Measurements from ENCODE around the gene SLC25A40. TPM values are rescaled to one million over a fixed set of nuclear protein-coding genes. Genes with fewer than 3 reads are reported as not detected.

The SLC25A40 gene
- total RNA-seq, 1 donor from 2014 or later = 4.0 TPM

GRCh38 chr7:87785368-87785995, 90.7 kb downstream of the SLC25A40 start:
- H3K4me3 ChIP-seq = no peak overlapping the region
- TF ChIP-seq CTCF (IDR thresholded peaks at IDR 0.05) = no peak
- intact Hi-C loops (cut with DNase I) = no loop called here

GRCh38 chr7:87784424-87784823, 91.7 kb downstream of the SLC25A40 start:
- Histone ChIP-seq H3K4me1 (no peaks in the 10 kb centered on the region), H3K4me3 (no peak overlapping the region), H3K36me3 (no peaks in the 10 kb centered on the region), H3K27me3 (no peaks in the 10 kb centered on the region), H3K27ac (no peak overlapping the region), H3K9me3 (no peaks in the 10 kb centered on the region)
- intact Hi-C loops (cut with DNase I) = no loop called here
- no peak for DNase-seq (ENCODE audit: low spot score in 2 of 2)
- TF ChIP-seq CTCF (IDR thresholded peaks at IDR 0.05) = no peak

More at GRCh38 chr7:87785368-87785995, 90.7 kb downstream of the SLC25A40 start:
- H3K9me3 ChIP-seq = no peaks in the 10 kb centered on the region
- DNase-seq (ENCODE audit: low spot score in 2 of 2) = no peak
- H3K36me3 ChIP-seq = no peaks in the 10 kb centered on the region
- no peaks in the 10 kb centered on the region for H3K27me3 ChIP-seq
- no peak overlapping the region for H3K27ac ChIP-seq
- no peaks in the 10 kb centered on the region for H3K4me1 ChIP-seq

Other genes with a start within 250 kb of the SLC25A40 start
- 0.53 TPM for gene RUNDC3B, start 248.0 kb downstream of the SLC25A40 start, total RNA-seq
- gene DBF4, start 133 bp upstream of the SLC25A40 start, total RNA-seq = not detected
- 0.85 TPM for gene ADAM22, start 57.9 kb upstream of the SLC25A40 start, total RNA-seq

All from ascending aorta (tissue), 2 donors.